NCI-H82 treated with DMSO at 0.1 percent for 48 hours (cell line): ENCODE measurements around the gene SGCD.

ENCODE experiments used
- DNase-seq: peaks from one replicate; lab custom pipeline; 2025; ENCODE audit not compliant: unreplicated experiment; lab: John Stamatoyannopoulos, UW

SGCD gene

GRCh38 chr5:156361436-156362109 lies 34.6 kb downstream of the SGCD start:
- DNase-seq = no peak

- no peak for DNase-seq
Observed at GRCh38 chr5:156363861-156364260, 36.9 kb downstream of the SGCD start.

DNA sequence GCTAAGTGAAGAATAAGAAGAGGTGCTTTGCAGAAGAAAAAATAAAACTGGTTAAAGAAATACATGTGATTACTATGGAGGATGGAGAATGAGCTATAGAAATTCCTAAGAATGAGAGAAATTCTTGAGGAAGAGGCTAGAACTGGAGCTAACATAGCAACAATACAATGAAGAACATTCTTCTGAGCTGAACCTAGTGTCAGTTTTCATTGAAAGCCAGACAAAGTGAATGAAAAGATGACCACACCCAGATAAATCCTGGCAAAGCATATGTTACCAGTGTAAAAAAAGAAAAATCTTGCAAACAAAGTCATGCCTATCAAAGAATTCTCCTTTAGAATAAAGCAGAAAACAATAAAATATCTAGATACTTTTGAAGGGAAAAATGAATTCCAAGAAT lies 39.6 kb downstream of the SGCD start:
- no peak for DNase-seq

GRCh38 chr5:156367597-156367996 lies 40.6 kb downstream of the SGCD start:
- DNase-seq = no peak

DNA sequence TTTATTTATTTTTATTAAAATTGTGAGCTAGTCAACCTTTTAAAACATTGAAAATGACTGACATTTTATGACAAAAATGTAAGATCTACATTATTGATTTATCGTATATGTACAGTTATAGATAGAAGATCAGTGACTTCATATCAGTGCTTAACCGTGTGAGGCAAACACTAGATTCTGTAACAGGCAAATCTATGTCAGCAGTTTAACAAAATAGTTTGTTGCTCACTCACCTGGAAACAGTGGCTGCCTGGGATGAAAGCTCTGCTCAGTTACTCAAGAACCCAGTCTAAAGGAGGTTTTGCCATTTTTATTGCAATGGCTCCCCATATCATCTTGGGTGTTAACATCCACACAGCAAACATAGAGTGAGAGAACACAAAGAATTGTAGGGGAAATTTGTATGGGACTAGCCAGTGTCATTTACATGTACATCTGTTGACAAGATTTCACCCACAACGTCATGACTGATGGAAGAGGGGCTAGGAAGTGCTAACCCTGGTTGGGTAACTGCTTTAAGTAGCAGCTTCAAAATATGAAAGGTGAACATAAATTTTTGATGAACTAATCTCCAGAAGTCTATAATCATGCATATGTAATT lies 49.0 kb downstream of the SGCD start:
- no peak for DNase-seq

- DNase-seq = no peak
Observed at GRCh38 chr5:156376751-156377150, 49.8 kb downstream of the SGCD start.

- DNase-seq = no peak
Observed at GRCh38 chr5:156378159-156378558, 51.2 kb downstream of the SGCD start.

DNA sequence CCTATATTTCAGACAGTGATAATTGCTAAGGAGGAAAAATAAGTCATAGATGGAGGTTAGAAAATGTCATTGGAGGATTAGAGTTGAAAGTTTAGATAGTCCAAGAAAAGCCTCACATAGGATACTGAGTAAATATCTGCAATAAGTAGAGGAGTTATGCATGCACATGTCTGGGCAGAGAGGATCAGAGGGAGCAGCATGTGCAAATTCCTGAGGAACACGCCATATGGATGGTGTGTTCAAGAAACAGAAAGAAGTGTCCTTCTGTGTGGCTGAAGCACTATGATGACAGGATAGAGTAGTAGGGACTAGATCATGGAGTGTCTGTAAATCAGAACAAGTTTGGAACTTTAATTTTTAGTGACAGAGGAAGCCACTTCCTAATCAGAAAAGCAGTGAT lies 52.2 kb downstream of the SGCD start:
- DNase-seq = peak; percentile 2

GRCh38 chr5:156380848-156381247 lies 53.9 kb downstream of the SGCD start:
- DNase-seq = no peak

DNA sequence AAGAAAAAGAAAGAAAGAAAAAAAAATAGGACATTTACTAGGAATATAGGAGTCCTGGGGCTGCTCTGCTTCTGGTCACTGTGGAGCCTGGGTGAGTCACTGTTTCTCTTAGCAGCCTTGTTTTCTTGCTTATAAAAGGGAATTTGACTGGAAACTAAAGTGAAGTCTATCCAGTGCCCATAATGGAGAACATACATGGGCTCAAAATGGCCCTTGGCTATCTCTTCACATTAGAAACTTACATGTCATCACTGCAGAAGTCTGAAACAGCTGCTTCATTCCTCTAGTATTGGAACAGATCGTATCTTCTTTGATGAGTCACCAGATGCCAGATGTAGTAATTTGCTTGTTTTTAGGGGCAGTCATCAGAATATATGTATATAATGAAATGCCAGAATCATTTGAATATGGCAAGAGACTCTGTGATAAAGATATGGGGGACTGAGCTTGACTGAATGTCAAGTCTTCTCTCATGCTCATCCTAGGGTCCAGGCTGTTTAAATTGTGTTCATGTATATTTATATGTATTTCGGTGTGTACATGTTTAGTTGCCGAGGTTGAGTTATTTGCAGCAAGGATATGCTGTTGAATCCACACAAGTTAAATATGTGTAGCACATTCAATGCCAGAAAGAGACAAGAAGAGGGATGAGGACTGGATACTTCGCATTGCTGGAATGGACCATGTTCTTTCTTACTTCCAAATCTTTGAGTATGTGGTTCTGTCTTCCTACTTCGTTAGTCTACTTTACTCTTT lies 56.7 kb downstream of the SGCD start:
- DNase-seq = no peak

DNA sequence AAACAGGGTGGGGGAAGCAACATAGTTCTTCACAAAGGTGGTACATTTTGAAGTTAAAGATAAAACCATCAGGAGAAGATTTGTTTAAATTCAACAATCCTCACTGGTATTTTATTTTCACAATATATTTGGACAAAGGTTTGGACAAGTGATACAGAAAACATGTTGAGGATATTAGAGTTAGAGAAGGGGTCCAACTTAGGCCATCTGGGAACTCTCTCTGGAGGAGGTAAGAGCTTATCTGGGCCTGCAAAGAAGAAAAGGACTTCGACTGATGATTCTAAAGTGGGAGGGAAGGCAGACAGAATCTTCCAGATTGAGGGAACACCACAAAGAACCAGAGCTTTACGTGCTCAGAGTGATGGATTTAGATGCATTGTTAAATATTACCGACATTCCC lies 58.5 kb downstream of the SGCD start:
- DNase-seq = no peak

GRCh38 chr5:156386976-156387375 lies 60.0 kb downstream of the SGCD start:
- no peak for DNase-seq

- no peak for DNase-seq
Observed at GRCh38 chr5:156387391-156387790, 60.4 kb downstream of the SGCD start.

DNA sequence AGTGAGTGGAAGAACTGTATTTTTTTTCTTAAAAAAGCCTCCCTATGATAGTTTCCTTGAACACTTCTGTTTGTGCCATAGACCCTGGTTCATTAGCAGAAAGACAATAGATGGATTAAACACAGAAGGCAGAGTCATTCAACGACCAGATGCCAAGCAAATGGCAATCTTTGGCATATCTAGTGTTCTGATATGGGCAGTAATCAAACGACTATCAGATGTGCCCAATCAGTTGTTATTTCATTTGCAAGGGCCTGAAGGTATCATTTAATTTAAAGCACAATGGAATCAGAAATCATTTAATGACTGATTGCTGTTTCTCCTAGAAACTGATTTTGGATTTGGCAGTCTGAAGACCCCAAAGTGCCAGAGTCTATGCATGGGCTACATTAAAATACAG lies 61.3 kb downstream of the SGCD start:
- DNase-seq = no peak

- no peak for DNase-seq
Observed at GRCh38 chr5:156391139-156391538, 64.2 kb downstream of the SGCD start.

GRCh38 chr5:156393980-156394379 lies 67.0 kb downstream of the SGCD start:
- no peak for DNase-seq

DNA sequence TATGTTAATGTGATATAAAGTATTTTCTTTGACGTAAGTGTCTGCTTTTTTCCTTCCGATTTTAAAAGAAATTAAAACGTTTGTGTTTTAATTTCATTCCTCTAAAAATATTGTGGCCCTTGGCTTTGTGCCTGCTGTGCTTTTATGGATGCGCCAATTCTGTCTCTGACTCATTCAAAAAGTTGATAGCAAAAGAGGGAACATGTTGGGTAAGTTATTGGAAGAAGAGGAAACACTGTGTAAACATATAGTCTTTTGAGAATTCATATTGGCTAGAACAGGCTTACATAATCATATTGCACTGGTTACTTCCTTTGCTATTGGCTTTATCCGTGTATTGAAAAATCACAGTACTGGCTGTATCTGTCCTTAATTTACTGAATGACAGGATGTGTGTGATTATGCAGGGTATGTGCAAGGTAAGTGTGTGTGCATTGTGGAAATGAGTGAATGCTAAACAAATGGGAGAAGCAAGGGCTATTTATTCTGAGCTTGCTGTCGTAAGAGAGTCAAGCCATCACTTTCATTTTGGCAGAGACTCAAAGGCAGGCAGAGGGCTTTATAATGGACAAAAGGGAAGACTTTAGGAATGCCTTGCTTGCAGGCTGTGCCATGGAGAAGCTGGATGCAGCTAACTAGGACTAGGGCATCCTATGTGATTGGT lies 67.8 kb downstream of the SGCD start:
- no peak for DNase-seq

DNA sequence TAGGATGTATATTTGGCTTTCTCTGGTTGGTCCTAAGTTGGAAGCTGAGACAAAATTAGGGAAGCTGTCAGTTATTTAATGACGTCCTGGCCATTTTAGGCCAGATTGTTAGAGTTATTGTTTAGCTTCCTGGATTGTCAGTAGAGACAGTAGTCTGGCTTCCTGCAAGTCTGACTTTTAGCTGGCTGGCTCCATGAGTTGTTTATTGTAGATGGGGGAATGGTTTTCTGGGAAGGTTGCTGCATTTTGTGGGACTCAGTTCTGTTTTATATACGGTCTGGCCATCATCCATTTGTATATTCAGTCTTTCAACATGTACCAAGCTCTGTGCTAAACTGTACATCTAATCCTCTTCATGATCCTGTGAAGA lies 68.3 kb downstream of the SGCD start:
- DNase-seq = no peak

DNA sequence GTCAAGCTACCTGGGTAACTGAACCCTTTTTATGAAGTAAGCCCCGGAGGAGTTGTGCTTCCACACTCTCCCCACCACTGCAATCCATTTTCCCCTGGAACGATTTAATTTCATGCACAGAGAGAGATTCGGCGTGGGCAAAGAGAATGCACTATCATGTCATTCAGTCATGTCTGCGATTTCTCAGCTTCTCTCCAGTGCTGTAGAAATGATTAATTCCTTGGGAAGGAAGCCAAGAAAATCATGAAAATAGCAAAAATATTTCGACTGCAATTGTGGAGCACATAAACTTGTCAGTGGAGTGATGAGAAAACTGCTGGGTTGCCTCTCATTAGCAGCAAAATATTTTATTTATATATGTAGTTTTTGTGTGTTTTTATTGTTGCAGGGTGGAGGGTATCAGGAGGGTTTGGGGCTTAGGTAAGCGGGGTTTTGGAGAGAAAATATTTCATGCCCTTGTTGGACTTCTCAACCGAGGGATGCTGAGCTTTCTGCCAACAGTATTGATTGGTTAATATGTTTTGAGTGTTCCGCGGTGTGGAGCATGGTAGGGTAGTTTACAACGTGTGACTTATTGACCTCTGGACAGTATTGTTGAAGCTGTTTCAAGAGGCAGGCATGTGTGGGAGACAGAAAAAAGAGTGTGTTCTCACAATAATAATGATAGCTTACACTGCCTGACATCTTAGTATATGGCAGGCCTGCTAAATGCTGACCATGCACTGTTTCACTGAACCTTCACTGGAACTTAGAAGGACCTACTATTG lies 69.3 kb downstream of the SGCD start:
- DNase-seq = no peak

DNA sequence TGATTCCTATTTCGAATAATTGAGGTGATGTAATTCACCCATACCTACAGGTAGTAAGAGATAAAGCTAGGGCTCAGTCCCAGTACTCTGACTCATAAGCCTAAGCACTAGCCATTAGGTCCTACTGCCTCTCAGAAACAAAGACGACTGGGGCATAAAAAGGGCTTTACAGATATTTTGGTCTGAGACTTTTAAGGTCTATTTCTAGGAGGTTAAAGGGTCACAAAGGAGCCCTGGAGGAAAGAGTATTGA lies 69.8 kb downstream of the SGCD start:
- DNase-seq = no peak

DNA sequence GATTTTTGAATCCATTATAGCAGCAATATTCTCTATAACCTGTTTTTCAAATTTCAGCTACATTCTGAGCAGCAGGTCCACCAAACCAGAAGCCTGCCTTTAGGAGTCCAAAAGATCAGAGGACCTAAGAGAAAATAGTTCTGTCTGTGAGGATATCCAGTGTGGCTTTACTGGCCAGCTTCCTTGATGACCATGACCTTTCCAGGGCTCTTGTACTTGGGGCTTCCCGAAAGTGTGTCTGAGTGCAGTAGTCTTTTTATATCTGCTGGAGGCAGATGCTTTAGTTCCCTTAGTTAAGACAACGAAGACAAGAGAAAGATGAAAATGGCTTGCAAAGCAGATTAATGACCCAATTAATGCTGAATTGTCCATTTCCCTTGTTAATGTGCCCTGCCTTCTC lies 72.4 kb downstream of the SGCD start:
- no peak for DNase-seq
